ENCODE results near the gene SERPINA6.
"Not testable (repeated sequence)": the region's sequence is repeated elsewhere in the genome, so short reads cannot be mapped to it uniquely, and the experiment has no call there.

SERPINA6 gene, protein sequence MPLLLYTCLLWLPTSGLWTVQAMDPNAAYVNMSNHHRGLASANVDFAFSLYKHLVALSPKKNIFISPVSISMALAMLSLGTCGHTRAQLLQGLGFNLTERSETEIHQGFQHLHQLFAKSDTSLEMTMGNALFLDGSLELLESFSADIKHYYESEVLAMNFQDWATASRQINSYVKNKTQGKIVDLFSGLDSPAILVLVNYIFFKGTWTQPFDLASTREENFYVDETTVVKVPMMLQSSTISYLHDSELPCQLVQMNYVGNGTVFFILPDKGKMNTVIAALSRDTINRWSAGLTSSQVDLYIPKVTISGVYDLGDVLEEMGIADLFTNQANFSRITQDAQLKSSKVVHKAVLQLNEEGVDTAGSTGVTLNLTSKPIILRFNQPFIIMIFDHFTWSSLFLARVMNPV

DNA sequence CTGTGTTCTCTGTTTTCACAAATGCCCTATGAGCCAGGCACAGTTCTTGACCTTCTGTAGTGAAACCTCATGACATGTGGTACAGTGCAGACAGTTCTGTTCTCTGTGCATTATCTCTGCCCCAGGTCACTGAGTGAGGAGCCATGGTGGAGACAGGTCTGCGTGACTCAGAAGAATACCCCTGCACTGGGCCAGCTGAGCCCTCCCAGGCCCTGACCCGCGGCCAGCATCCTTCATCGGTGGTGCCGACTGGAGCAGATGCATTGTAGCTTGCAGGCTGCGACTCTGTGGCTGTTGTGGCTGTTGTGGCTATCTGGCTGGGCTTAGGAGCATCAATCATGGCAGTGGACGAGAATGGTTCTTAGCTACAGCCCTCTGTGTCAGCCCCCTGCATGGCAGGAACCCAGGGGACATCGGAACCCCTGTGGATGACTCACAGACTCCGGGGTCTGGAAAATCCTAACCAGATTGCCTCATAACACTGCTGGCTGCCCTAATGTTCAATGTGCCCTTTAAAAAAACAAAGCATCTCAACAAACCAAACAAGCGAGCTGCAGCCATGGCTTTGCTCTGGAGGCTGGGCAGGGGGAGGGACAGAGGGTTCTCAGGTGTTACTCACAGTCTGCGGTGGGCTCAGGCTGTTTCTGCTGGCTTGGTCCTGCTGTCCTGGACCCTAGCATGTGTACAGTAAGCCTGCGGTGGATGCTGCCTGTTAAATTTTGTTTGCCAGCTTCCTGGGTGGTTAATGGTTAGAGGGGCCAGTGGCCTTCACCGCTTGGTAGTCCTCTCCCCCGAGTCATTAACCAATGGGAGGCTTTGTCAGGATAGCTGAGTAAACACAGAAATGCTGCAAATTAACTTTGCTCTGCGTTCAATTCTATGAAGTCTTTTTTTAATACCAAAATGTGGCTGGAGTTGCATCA, at the start of gene SERPINA6:
TSS of gene SERPINA6 (minus strand) at position 689 of the 923 bp plus-strand sequence. CDS start 8,688 bp downstream, outside the sequence.
- no peaks in the 10 kb centered on the region for H3K27me3 ChIP-seq (ENCODE audit: control insufficient read depth, insufficient read depth, low read length)
- no peaks in the 10 kb centered on the region for H3K9me3 ChIP-seq (ENCODE audit: control insufficient read depth, insufficient read depth, low read length)
- DNase-seq (ENCODE audit: low read depth, low spot score): no peak
- no peaks in the 10 kb centered on the region for H3K36me3 ChIP-seq (ENCODE audit: control insufficient read depth, insufficient read depth, low read length)
- no peak within 1 kb of the TSS for H3K27ac ChIP-seq (ENCODE audit: low read length)
- no peak within 1 kb of the TSS for H3K4me3 ChIP-seq (ENCODE audit: low read length)
- H3K4me1 ChIP-seq (ENCODE audit: control insufficient read depth, insufficient read depth, low read length): no peaks in the 10 kb centered on the region
- no CpG with 5 or more reads among the region's 15 CpGs for WGBS (ENCODE audit: insufficient coverage, insufficient read length)

DNA sequence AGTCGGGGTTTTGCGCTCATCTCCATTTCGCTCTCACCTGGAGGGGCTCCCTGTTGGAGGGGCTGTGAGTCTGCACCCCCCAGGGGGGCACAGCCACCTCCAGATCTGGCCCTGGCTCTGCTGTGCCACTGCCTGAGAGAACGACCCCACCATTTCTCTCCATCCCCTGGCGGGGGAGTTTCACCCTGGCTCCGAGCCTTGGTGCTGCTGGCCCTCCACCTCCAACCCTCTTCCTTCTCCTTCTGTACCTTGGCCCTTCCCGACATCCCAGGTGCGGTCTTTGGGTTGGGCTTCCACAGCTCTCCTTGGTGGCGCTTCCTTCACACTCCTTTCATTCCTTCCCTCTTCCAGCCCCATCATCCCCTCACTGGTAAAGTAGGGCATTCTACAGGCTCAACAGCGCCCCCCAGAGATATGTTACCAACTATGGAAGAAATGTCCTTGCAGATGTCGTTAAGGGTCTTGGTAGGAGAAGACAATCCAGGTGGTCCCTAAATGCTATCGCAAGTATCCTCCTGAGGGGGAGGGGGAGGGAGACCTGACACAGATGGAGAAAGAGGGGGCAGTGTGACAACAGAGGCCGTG, 49.0 kb upstream of the SERPINA6 start:
- H3K36me3 ChIP-seq (ENCODE audit: control insufficient read depth, insufficient read depth, low read length): no peaks in the 10 kb centered on the region
- H3K4me1 ChIP-seq (ENCODE audit: control insufficient read depth, insufficient read depth, low read length): peaks cover 5% of the 10 kb centered on the region
- no peak overlapping the region for H3K27ac ChIP-seq (ENCODE audit: low read length)
- DNase-seq (ENCODE audit: low read depth, low spot score): peak; percentile 13
- H3K9me3 ChIP-seq (ENCODE audit: control insufficient read depth, insufficient read depth, low read length): no peaks in the 10 kb centered on the region
- no peak overlapping the region for H3K4me3 ChIP-seq (ENCODE audit: low read length)
- no CpG with 5 or more reads among the region's 13 CpGs for WGBS (ENCODE audit: insufficient coverage, insufficient read length)
- H3K27me3 ChIP-seq (ENCODE audit: control insufficient read depth, insufficient read depth, low read length): no peaks in the 10 kb centered on the region

DNA sequence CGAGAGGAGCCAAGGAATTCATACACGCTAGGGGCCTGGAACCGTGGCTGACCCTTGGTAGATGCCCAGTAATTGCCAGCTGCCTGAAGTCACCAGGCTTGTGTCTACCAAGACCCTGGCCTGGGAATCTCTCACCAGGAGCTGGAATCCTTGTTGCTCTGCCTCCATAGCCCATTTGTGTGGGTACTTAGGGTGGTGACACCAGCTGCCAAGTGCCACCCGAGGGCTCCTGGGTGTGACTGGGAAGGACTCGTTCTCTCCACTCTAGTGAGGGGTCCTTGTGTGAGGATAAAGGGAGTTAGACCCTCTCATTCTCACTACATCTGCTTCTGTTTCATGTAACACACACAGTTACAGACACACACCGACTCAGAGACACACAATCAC, 47.4 kb upstream of the SERPINA6 start:
- no peak for DNase-seq (ENCODE audit: low read depth, low spot score)
- no CpG with 5 or more reads among the region's 6 CpGs for WGBS (ENCODE audit: insufficient coverage, insufficient read length)

DNA sequence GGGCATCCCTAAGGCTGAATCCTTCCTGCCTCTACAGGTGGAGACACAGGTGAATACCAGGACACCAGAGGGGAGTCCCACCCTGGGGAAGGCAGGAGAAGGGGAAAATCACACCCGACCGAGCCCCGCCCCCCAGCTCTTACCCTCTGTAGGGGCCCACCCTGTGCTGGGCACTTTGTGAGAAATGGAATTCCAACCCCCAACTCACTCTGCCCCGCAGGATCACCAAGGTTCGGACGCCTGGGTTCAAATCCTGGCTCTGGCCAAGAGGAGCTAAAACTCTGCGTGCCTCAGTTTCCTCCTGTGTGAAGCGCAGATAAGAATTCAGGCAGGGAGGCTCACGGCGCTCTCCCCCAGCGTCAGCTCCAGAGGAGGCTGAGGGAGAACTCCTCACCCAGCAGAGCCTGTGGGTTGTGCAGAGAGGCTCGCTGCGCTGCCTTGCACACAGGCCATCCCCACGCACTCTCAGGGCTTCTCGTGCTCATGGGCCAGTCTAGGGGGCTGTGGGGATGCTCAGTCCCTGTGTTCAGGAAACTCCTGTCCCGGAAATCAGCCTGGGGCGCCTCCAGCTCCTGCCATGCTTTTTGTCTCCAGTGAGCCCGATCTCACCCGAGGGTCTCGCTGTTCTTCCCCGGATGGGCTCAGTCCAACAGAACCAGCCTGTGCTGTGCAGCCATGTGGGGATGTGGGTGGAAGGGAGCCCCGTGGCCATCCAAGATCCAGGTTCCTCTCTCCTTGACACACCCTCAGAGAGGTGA, 46.8 kb upstream of the SERPINA6 start:
- not testable (repeated sequence) for H3K4me3 ChIP-seq (ENCODE audit: low read length); H3K27me3 ChIP-seq (ENCODE audit: control insufficient read depth, insufficient read depth, low read length); H3K27ac ChIP-seq (ENCODE audit: low read length); DNase-seq (ENCODE audit: low read depth, low spot score); H3K36me3 ChIP-seq (ENCODE audit: control insufficient read depth, insufficient read depth, low read length); H3K4me1 ChIP-seq (ENCODE audit: control insufficient read depth, insufficient read depth, low read length); H3K9me3 ChIP-seq (ENCODE audit: control insufficient read depth, insufficient read depth, low read length)
- WGBS (ENCODE audit: insufficient coverage, insufficient read length): no CpG with 5 or more reads among the region's 22 CpGs

More for the DNA sequence above, 47.4 kb upstream of the SERPINA6 start:
- Histone ChIP-seq H3K27ac (ENCODE audit: low read length) (no peak overlapping the region), H3K4me3 (ENCODE audit: low read length) (no peak overlapping the region), H3K4me1 (ENCODE audit: control insufficient read depth, insufficient read depth, low read length) (peaks cover 4% of the 10 kb centered on the region), H3K9me3 (ENCODE audit: control insufficient read depth, insufficient read depth, low read length) (no peaks in the 10 kb centered on the region), H3K27me3 (ENCODE audit: control insufficient read depth, insufficient read depth, low read length) (no peaks in the 10 kb centered on the region), H3K36me3 (ENCODE audit: control insufficient read depth, insufficient read depth, low read length) (no peaks in the 10 kb centered on the region)

DNA sequence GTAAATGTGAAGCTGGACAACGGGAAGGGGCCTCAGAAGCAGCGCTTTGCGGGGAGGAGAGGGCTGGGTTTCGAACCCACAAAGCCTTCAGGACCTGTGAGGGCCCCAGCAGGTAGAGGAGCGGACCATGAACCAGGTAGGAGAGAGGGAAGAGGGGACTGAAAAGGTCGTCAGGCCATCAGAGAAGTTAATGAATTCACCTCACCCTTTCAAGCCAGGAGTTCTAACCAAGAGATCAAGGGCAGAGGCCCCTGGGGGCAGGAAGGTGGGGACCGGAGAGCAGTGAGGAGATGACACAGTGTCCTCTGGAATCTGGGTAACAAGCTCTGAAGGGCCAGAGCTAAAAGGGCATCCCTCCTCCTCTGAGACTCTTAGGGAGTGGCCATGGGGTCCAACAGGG, 45.8 kb upstream of the SERPINA6 start:
- no peak for DNase-seq (ENCODE audit: low read depth, low spot score)
- H3K27ac ChIP-seq (ENCODE audit: low read length): no peak overlapping the region

DNA sequence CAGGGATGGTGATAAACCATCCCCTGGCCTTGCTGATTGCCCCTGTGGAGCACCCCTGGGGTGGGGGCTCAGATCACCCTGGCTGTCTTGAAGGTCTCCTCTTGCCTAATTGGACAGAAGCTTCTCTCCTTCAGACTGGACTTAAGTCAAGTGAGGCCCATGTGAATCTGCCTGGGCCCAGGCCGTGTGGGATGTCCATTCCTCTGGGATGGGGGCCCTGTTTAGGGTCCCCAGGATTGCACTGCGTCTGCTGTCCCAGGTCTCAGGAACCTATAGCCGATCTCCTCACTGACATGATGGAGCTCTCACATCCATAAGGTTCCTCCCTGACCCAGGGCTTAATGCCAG, 45.1 kb upstream of the SERPINA6 start:
- Histone ChIP-seq H3K36me3 (ENCODE audit: control insufficient read depth, insufficient read depth, low read length) (no peaks in the 10 kb centered on the region), H3K4me1 (ENCODE audit: control insufficient read depth, insufficient read depth, low read length) (no peaks in the 10 kb centered on the region; the same call in 1 of the 2 replicates), H3K27ac (ENCODE audit: low read length) (no peak overlapping the region), H3K27me3 (ENCODE audit: control insufficient read depth, insufficient read depth, low read length) (no peaks in the 10 kb centered on the region), H3K9me3 (ENCODE audit: control insufficient read depth, insufficient read depth, low read length) (no peaks in the 10 kb centered on the region), H3K4me3 (ENCODE audit: low read length) (no peak overlapping the region)
- DNase-seq (ENCODE audit: low read depth, low spot score): no peak
- no CpG with 5 or more reads among the region's 3 CpGs for WGBS (ENCODE audit: insufficient coverage, insufficient read length)

More for the DNA sequence above, 45.8 kb upstream of the SERPINA6 start:
- Histone ChIP-seq H3K4me3 (ENCODE audit: low read length) (no peak overlapping the region), H3K27me3 (ENCODE audit: control insufficient read depth, insufficient read depth, low read length) (no peaks in the 10 kb centered on the region), H3K36me3 (ENCODE audit: control insufficient read depth, insufficient read depth, low read length) (no peaks in the 10 kb centered on the region), H3K4me1 (ENCODE audit: control insufficient read depth, insufficient read depth, low read length) (no peaks in the 10 kb centered on the region; the same call in 1 of the 2 replicates), H3K9me3 (ENCODE audit: control insufficient read depth, insufficient read depth, low read length) (no peaks in the 10 kb centered on the region)
- no CpG with 5 or more reads among the region's 7 CpGs for WGBS (ENCODE audit: insufficient coverage, insufficient read length)

DNA sequence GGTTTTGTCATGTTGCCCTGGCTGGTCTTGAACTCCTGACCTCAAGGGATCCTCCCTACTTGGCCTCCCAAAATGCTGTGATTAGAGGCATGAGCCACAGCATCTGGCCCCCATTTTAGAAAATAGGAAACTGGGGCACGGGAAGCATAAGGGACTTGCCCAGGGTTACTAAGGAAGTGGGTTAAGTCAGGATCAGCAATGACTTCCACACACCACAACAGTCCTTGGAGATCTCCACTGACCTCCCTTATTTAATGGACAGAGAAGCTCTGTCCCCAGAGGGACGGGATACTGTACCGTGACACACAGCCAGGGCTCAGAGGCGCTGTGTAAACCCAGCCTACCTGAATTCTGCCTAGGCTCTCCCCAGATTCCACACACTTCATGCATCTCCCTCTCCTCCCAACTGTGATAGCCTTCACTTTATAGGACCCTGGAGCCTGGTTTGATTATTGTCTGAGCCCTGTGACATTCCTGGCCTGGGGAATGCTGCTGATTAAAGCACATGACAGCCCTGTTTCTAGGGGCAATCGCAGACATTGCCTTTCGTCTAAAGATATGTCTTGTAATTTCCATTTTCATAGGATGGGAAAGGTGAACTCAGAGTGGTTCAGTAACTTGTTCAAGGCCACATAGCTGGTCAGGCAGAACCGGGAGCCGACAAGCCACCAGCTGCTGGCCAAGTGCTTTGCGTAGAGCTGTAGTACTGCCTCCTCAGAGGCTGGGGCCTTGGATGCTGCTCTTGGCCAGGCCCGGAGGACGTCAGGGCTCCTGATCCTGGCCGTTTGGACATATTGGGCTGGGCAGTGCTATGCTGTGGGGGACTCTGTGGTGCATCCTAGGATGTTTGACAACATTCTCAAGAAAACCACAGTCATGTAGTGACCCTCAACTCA, 44.5 kb upstream of the SERPINA6 start:
- H3K27me3 ChIP-seq (ENCODE audit: control insufficient read depth, insufficient read depth, low read length): no peaks in the 10 kb centered on the region
- WGBS (ENCODE audit: insufficient coverage, insufficient read length): no CpG with 5 or more reads among the region's 12 CpGs
- H3K27ac ChIP-seq (ENCODE audit: low read length): no peak overlapping the region
- H3K4me3 ChIP-seq (ENCODE audit: low read length): no peak overlapping the region
- H3K4me1 ChIP-seq (ENCODE audit: control insufficient read depth, insufficient read depth, low read length): no peaks in the 10 kb centered on the region; the same call in 1 of the 2 replicates
- DNase-seq (ENCODE audit: low read depth, low spot score): no peak
- no peaks in the 10 kb centered on the region for H3K9me3 ChIP-seq (ENCODE audit: control insufficient read depth, insufficient read depth, low read length)
- no peaks in the 10 kb centered on the region for H3K36me3 ChIP-seq (ENCODE audit: control insufficient read depth, insufficient read depth, low read length)

DNA sequence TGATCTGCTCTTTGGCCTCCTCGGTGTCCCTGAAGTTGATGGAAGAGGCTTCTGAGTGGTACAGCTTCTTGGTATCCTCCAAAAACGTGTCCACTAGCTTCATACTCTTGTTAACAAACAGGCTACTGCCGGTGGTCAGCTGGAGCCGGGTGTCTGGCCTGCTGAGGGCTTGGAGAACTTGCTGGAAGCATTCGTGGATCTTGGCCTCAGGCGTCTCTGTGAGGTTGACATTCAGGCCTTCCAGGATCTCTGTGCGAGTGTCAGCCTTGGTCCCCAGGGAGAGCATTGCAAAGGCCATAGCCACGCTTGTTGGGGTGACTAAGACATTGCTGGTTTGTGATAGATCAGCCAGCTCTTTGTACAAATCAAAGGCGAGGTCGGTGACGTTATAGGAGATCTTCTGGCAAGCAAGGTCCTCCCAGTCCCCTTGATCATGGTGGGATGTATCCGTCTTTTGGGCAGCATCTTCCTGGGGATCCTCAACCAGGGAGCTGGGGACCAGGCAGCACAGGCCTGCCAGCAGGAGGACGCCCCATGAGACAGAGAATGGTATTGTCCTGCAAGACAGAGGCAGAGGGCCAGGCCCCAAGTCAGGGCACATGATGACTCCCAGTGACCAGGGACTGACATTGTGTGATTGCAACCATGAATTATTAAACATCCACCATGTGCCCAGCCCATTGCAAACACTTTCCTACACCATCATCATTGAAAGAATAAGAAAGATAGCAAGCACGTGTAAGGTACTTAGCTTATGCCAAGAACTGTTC, 43.2 kb upstream of the SERPINA6 start, which contains the start of gene SERPINA2:
TSS of gene SERPINA2 (minus strand) at position 553 of the 770 bp plus-strand sequence.
- WGBS (ENCODE audit: insufficient coverage, insufficient read length): no CpG with 5 or more reads among the region's 14 CpGs
- Histone ChIP-seq H3K27ac (ENCODE audit: low read length) (no peak within 1 kb of the TSS), H3K36me3 (ENCODE audit: control insufficient read depth, insufficient read depth, low read length) (no peaks in the 10 kb centered on the region), H3K4me1 (ENCODE audit: control insufficient read depth, insufficient read depth, low read length) (no peaks in the 10 kb centered on the region), H3K4me3 (ENCODE audit: low read length) (no peak within 1 kb of the TSS), H3K27me3 (ENCODE audit: control insufficient read depth, insufficient read depth, low read length) (no peaks in the 10 kb centered on the region), H3K9me3 (ENCODE audit: control insufficient read depth, insufficient read depth, low read length) (no peaks in the 10 kb centered on the region)
- DNase-seq (ENCODE audit: low read depth, low spot score): no peak

DNA sequence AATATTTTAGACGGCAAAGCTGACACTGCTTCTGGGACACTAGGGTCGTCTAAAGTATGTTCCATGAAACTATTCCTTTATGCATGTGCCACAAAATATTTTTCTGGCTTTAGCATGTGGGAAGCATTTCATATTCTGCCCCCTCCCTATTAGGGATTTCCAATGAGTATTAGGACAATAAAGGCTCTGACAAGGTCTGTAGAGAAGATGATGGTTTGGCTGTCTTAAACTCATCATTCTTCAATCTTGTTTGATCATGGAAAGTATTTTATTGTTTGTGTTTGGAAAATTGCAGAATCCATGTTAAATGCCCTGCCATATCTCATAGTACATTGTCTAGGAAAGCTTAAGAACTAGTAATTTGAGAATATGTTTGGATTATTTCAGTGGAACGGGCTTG, 42.5 kb upstream of the SERPINA6 start:
- no CpG with 5 or more reads among the region's 3 CpGs for whole genome bisulfite sequencing (ENCODE audit: insufficient coverage, insufficient read length)
- DNase-seq (ENCODE audit: low read depth, low spot score): no peak

More for the DNA sequence above, 42.5 kb upstream of the SERPINA6 start:
- no peak overlapping the region for H3K27ac ChIP-seq (ENCODE audit: low read length)
- no peaks in the 10 kb centered on the region for H3K9me3 ChIP-seq (ENCODE audit: control insufficient read depth, insufficient read depth, low read length)
- H3K36me3 ChIP-seq (ENCODE audit: control insufficient read depth, insufficient read depth, low read length): no peaks in the 10 kb centered on the region
- no peaks in the 10 kb centered on the region for H3K4me1 ChIP-seq (ENCODE audit: control insufficient read depth, insufficient read depth, low read length)
- no peaks in the 10 kb centered on the region for H3K27me3 ChIP-seq (ENCODE audit: control insufficient read depth, insufficient read depth, low read length)
- no peak overlapping the region for H3K4me3 ChIP-seq (ENCODE audit: low read length)
